Testis (tissue), 3 donors: Measurements from ENCODE around the gene N4BP2. TPM values are rescaled to one million over a fixed set of nuclear protein-coding genes. Genes with fewer than 3 reads are reported as not detected.
"Not testable (repeated sequence)": the region's sequence is repeated elsewhere in the genome, so short reads cannot be mapped to it uniquely, and the experiment has no call there.

Experiments used
- DNase-seq: peaks from one replicate; pipeline ENCODE4 v3.0.0-alpha.2; 2019
- H3K27ac ChIP-seq, 2 donors: fragments of 200-600 bp; sonication (generic); one replicate each; pipeline ENCODE4 v1.5.1; 2019
- H3K27me3 ChIP-seq: fragments of 200-600 bp; sonication (generic); one replicate; pipeline ENCODE4 v1.5.1; 2019
- H3K36me3 ChIP-seq: fragments of 200-600 bp; sonication (generic); one replicate; pipeline ENCODE4 v1.5.1; 2017; ENCODE audit warnings: low read depth; ENCODE audit errors: missing control alignments
- H3K4me1 ChIP-seq: fragments of 200-600 bp; sonication (generic); one replicate; pipeline ENCODE4 v1.5.1; 2019
- H3K4me3 ChIP-seq, 2 donors: fragments of 200-600 bp; sonication (generic); one replicate each; pipeline ENCODE4 v1.5.1; 2017 to 2019
- H3K9me3 ChIP-seq: fragments of 200-600 bp; sonication (generic); one replicate; pipeline ENCODE4 v1.5.1; 2017
- CTCF ChIP-seq, 3 experiments: fragments of 450-650 bp in 2 of 3; fragments of 200-600 bp in 1 of 3; sonication (generic) in 1 of 3; IDR thresholded peaks; one replicate each; pipeline ENCODE4 v1.5.1; 2016 to 2019; ENCODE audit warnings: antibody characterized with exemption in 3 of 3, mild to moderate bottlenecking in 2 of 3, moderate library complexity in 1 of 3
- POLR2A ChIP-seq: fragments of 450-650 bp; IDR thresholded peaks from one replicate; pipeline ENCODE4 v1.6.1; 2017; ENCODE audit warnings: antibody characterized with exemption, mild to moderate bottlenecking, moderate library complexity
- WGBS, 2 donors: methylation state at CpG; one replicate each; pipeline ENCODE4 v1.1.5; 2018; 5-methylcytosine and 5-hydroxymethylcytosine counted together
- intact Hi-C: fragments of 100-400 bp; cut with DNase I; formaldehyde crosslinking; loops from one replicate; pipeline ENCODE4 v1.15.1; 2023; ENCODE audit warnings: low total_unique reads
- polyA plus RNA-seq: library from polyadenylated mRNA; stranded (reverse); fragments of 350-450 nt; fragmentation: Illumina TruSeq; extraction: RNeasy Lipid Tissue Mini Kit (QIAGEN cat#74804); gene quantifications from one replicate; pipeline ENCODE4 v1.2.3, GENCODE V29; 2014; ENCODE audit warnings: low read depth, low replicate concordance; ENCODE audit not compliant: insufficient read depth
- total RNA-seq, 2 donors: library from RNA; depleted of rRNA; stranded (reverse); fragments of >200 nt; gene quantifications; one replicate each; pipeline ENCODE4 v1.2.3, GENCODE V29; 2016

N4BP2 gene
- total and polyA plus RNA-seq, 3 donors from 2014 or later, result 3.9 to 14.6 (median 8.5) TPM

- no peak for DNase-seq
- Histone ChIP-seq H3K36me3 (no peaks in the 10 kb centered on the region), H3K4me1 (no peaks in the 10 kb centered on the region), H3K4me3 (no peak overlapping the region), H3K27ac (no peak overlapping the region), H3K9me3 (no peaks in the 10 kb centered on the region), H3K27me3 (no peaks in the 10 kb centered on the region)
- intact Hi-C loops, result no loop called here
- TF ChIP-seq CTCF (IDR thresholded peaks at IDR 0.05), result no peak
- TF ChIP-seq POLR2A, result no peak
- WGBS, 2 donors, result 84 to 88% methylated on average over 1 of the region's 1 CpG
Observed at GRCh38 chr4:40132816-40133215, 76.2 kb downstream of the N4BP2 start.

GRCh38 chr4:40134206-40134917, 77.7 kb downstream of the N4BP2 start:
- DNase-seq, result no peak
- 63% methylated on average over 1 of the region's 1 CpG; no CpG with 5 or more reads in 1 of the 2 donors for WGBS, 2 donors
- no peak for TF ChIP-seq POLR2A
- no peak for TF ChIP-seq CTCF (IDR thresholded peaks at IDR 0.05)
- Histone ChIP-seq H3K27me3 (no peaks in the 10 kb centered on the region), H3K9me3 (no peaks in the 10 kb centered on the region), H3K4me1 (no peaks in the 10 kb centered on the region), H3K4me3 (no peak overlapping the region), H3K27ac (no peak overlapping the region), H3K36me3 (no peaks in the 10 kb centered on the region)
- intact Hi-C loops, result no loop called here

GRCh38 chr4:40136202-40136601, 79.6 kb downstream of the N4BP2 start:
- 89% methylated on average over 9 of the region's 9 CpGs for WGBS, 2 donors
- H3K27me3 ChIP-seq, H3K4me3 ChIP-seq, H3K4me1 ChIP-seq, H3K9me3 ChIP-seq, DNase-seq, H3K36me3 ChIP-seq, intact Hi-C loops, H3K27ac ChIP-seq: not testable (repeated sequence)

- no peak overlapping the region for H3K4me3 ChIP-seq
- intact Hi-C loops, result no loop called here
- DNase-seq, result no peak
Observed at GRCh38 chr4:40140196-40140595, 83.5 kb downstream of the N4BP2 start.

GRCh38 chr4:40140597-40140996, 83.9 kb downstream of the N4BP2 start:
- DNase-seq, H3K36me3 ChIP-seq, H3K4me1 ChIP-seq, intact Hi-C loops, H3K9me3 ChIP-seq, H3K27ac ChIP-seq, H3K4me3 ChIP-seq, H3K27me3 ChIP-seq: not testable (repeated sequence)
- 52 to 60% methylated on average over 4 of the region's 4 CpGs for WGBS, 2 donors

More at GRCh38 chr4:40140196-40140595, 83.5 kb downstream of the N4BP2 start:
- Histone ChIP-seq H3K27ac (no peak overlapping the region), H3K4me1 (no peaks in the 10 kb centered on the region), H3K27me3 (no peaks in the 10 kb centered on the region), H3K36me3 (no peaks in the 10 kb centered on the region), H3K9me3 (no peaks in the 10 kb centered on the region)
- TF ChIP-seq CTCF (IDR thresholded peaks at IDR 0.05) (no peak), POLR2A (no peak)

- intact Hi-C loops, result no loop called here
- DNase-seq, result no peak
- Histone ChIP-seq H3K9me3 (no peaks in the 10 kb centered on the region), H3K4me3 (no peak overlapping the region), H3K4me1 (no peaks in the 10 kb centered on the region), H3K27me3 (no peaks in the 10 kb centered on the region), H3K27ac (no peak overlapping the region), H3K36me3 (no peaks in the 10 kb centered on the region)
- TF ChIP-seq POLR2A (no peak), CTCF (IDR thresholded peaks at IDR 0.05) (no peak)
- WGBS, 2 donors, result 90 to 94% methylated on average over 6 of the region's 6 CpGs
Observed at GRCh38 chr4:40143926-40144508, 87.4 kb downstream of the N4BP2 start.
